Choroid plexus epithelial cell (primary cell): ENCODE results near the gene C16orf87.
"Not testable (repeated sequence)": the region's sequence is repeated elsewhere in the genome, so short reads cannot be mapped to it uniquely, and the experiment has no call there.

Experiments
- DNase-seq: peaks from one replicate; pipeline ENCODE4 v3.0.0-alpha.2; 2010; ENCODE audit warnings: low read depth
- H3K4me3 ChIP-seq: 2 replicates; pipeline ENCODE4 v1.5.1; 2011; ENCODE audit warnings: low read depth, mild to moderate bottlenecking, control low read depth, low read length, moderate library complexity
- TF ChIP-seq, protein P1 (sequence below): conservative IDR thresholded peaks from 2 replicates; pipeline ENCODE4 v1.5.1; 2011; ENCODE audit warnings: low read depth, mild to moderate bottlenecking, control low read depth, inconsistent platforms, low read length, moderate library complexity

Gene C16orf87

DNA sequence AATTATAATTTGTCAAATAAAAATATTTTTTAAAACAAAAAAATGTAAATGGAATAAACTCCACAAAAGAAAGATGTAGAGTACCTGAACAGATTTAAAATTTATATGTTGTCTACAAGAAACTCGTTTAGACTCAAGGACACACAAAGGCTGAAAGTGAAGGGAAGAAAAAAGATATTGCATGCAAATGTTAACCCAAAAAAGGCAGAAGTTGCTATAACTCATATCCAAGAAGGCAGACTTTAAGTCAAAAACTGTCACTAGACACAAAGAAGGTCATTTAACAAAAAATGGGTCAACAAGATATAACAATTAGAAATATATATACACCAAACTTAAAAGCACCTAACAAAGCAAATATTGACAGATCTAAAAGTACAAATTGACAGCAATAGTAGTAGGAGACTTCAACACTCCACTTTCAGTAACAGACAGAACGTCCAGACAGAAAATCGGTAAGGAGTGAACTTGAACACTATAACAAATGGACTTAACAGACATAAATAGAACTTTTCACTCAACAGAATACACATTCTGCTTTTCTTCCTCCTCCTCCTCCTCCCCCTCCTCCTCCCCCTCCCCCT lies 42.0 kb downstream of the C16orf87 start:
- TF ChIP-seq, protein P1, sequence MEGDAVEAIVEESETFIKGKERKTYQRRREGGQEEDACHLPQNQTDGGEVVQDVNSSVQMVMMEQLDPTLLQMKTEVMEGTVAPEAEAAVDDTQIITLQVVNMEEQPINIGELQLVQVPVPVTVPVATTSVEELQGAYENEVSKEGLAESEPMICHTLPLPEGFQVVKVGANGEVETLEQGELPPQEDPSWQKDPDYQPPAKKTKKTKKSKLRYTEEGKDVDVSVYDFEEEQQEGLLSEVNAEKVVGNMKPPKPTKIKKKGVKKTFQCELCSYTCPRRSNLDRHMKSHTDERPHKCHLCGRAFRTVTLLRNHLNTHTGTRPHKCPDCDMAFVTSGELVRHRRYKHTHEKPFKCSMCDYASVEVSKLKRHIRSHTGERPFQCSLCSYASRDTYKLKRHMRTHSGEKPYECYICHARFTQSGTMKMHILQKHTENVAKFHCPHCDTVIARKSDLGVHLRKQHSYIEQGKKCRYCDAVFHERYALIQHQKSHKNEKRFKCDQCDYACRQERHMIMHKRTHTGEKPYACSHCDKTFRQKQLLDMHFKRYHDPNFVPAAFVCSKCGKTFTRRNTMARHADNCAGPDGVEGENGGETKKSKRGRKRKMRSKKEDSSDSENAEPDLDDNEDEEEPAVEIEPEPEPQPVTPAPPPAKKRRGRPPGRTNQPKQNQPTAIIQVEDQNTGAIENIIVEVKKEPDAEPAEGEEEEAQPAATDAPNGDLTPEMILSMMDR: no peak
- H3K4me3 ChIP-seq: no peak overlapping the region
- no peak for DNase-seq

DNA sequence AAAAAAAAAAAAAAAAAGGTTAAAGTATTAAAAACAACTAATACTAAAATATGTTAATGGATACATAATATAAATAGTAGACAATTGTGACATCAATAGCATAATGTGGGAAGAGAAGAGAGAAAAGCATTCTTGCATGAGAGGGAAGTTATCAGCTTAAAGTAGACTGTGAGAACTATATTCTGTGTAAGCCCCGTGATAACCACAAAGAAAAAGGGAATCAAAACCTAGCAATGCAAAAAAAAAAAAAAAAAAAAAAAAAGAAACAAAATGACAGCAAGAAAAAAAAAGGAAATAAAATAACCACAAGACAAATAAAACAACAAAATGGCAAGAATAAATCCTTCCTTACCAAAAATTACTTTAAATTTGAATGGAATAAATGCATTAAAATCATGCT lies 43.1 kb downstream of the C16orf87 start:
- TF ChIP-seq, protein P1: no peak
- DNase-seq: no peak
- no peak overlapping the region for H3K4me3 ChIP-seq

DNA sequence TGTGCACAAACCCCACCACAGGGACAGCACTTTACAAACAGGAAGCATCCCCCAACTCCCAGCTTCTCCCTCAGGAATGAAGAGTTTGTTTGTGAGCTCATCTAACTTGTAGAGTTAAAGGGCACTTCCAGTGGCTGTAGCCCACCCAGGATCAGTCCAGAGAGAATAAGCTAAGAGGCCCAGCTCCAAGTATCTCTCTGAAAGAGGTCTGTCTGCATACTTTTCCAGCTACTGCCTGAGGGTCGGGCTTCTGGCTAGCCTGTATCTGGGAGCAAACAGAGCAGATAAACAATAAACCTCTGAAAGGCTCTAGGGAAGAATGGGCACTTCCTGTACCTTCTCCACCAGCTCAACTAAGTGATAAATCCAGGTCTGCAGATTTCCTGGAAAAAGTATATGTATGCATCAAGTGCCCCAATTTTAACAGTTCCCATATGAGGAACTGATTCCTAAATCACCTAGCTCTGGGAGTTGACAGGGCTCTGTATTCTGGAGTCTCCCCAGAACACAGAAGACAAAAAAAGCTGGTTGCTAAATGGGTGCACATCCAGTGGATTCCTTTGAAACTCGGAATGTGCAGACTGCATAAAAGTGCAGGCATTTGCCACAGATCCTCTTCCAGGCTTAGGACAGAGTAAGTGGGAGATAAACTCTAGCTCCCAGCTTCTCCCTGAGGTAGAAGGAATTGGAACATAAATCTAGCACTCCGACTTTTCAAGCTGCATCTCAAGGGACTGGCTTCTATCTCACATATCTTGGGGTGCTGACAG lies 45.7 kb downstream of the C16orf87 start:
- DNase-seq: no peak
- H3K4me3 ChIP-seq: no peak overlapping the region
- TF ChIP-seq, protein P1: no peak

DNA sequence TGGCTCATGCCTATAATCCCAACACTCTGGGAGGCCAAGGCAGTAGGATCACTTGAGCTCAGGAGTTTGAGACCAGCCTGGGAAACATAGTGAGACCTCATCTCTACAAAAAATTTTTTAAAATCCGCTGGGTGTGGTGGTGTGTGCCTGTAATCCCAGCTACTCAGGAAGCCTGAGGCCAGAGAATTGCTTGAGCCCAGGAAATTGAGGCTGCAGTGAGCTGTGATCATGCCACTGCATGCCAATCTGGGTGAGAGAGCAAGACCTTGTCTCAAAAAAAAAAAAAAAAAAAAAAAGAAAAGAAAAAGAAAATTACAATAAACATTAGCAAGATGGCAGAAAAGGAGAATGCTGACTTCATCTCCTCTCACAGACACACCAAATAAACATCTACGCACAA lies 46.4 kb downstream of the C16orf87 start:
- H3K4me3 ChIP-seq, DNase-seq: not testable (repeated sequence)

DNA sequence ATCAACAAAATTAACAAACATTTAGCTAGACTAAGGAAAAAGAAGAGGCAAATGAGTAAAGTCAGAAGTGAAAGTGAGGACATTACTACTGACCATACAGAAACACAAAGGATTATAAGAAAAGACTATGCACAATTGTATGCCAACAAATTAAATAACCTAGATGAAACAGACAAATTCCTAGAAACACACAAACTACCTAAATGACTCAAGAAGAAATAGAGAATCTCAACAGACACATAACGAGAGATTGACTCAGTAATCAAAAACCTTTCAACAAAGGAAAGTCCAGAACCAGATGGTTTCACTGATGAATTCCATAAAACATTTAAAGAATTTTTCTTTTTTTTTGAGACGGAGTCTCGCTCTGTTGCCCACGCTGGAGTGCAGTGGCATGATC lies 47.2 kb downstream of the C16orf87 start:
- DNase-seq: no peak
- no peak overlapping the region for H3K4me3 ChIP-seq
- TF ChIP-seq, protein P1: no peak

DNA sequence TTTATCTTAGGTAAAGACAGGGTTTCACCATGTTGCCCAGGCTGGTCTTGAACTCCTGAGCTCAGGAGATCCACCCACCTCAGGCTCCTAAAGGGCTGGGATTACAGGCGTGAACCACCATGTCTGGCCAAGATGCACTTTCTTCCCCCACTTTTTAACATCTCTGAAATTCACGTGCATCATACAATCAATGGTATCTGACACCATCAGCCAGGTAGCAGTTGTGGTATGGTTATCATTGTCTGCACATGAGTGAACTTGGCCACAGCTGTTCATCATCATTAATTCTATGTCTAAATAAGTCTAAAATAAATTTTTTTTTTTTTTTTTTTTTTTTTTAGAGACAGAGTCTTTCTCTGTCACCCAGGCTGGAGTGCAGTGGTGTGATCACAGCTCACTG lies 48.7 kb downstream of the C16orf87 start:
- TF ChIP-seq, protein P1: no peak
- no peak overlapping the region for H3K4me3 ChIP-seq

DNA sequence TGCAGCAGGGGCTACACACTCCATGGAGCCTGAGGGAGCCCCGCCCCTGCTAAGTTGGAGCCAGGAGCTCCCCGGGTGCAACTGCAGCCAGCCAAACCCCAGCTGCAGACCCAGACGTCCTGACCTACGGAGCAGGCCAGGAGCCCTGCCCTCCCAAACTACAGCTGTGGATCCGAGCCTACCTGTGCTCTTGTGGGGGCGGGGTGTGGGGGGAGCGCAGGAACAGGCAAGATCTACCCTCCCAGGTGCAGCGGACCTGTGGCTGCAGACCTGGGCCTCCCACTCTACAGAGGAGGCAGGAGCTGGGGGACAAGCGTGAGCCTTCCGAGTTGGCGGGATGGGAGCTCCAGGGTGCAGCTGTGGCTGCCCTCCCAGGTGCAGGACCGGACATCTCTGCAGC lies 53.2 kb downstream of the C16orf87 start:
- TF ChIP-seq, protein P1: no peak
- H3K4me3 ChIP-seq: no peak overlapping the region
- no peak for DNase-seq

More for the DNA sequence above, 48.7 kb downstream of the C16orf87 start:
- DNase-seq: no peak
